NB4 (cell line): ENCODE data around the gene AP1G1.

ENCODE experiments used
- DNase-seq: peaks from one replicate; pipeline ENCODE4 v3.0.0; 2010; ENCODE audit warnings: low read depth
- H3K4me3 ChIP-seq: one replicate; pipeline ENCODE4 v1.5.1; 2011; ENCODE audit warnings: mild to moderate bottlenecking, low read depth, low read length, moderate library complexity
- CTCF ChIP-seq: IDR thresholded peaks from one replicate; pipeline ENCODE4 v1.5.1; 2012; ENCODE audit warnings: low read depth, low read length
- MYC ChIP-seq: IDR thresholded peaks from 2 replicates; pipeline ENCODE4 v1.6.1; 2011; ENCODE audit warnings: low read depth, low read length
- POLR2A ChIP-seq: IDR thresholded peaks from 2 replicates; pipeline ENCODE4 v1.6.1; 2011; ENCODE audit warnings: mild to moderate bottlenecking; ENCODE audit not compliant: insufficient read length; ENCODE audit errors: extremely low read depth
- TF ChIP-seq, protein P1 (sequence below): IDR thresholded peaks from 2 replicates; pipeline ENCODE4 v1.6.1; 2011; ENCODE audit warnings: low read depth, low read length

AP1G1 gene

GRCh38 chr16:71732587-71732986, 76.0 kb downstream of the AP1G1 start:
- H3K4me3 ChIP-seq, result no peak overlapping the region
- TF ChIP-seq, protein P1, sequence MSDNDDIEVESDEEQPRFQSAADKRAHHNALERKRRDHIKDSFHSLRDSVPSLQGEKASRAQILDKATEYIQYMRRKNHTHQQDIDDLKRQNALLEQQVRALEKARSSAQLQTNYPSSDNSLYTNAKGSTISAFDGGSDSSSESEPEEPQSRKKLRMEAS, result no peak
- no peak for TF ChIP-seq MYC
- DNase-seq, result no peak

GRCh38 chr16:71727551-71728324, 80.9 kb downstream of the AP1G1 start:
- TF ChIP-seq, protein P1, result no peak
- TF ChIP-seq CTCF (no peak), POLR2A (no peak), MYC (no peak)
- DNase-seq, result no peak
- H3K4me3 ChIP-seq, result no peak overlapping the region

DNA sequence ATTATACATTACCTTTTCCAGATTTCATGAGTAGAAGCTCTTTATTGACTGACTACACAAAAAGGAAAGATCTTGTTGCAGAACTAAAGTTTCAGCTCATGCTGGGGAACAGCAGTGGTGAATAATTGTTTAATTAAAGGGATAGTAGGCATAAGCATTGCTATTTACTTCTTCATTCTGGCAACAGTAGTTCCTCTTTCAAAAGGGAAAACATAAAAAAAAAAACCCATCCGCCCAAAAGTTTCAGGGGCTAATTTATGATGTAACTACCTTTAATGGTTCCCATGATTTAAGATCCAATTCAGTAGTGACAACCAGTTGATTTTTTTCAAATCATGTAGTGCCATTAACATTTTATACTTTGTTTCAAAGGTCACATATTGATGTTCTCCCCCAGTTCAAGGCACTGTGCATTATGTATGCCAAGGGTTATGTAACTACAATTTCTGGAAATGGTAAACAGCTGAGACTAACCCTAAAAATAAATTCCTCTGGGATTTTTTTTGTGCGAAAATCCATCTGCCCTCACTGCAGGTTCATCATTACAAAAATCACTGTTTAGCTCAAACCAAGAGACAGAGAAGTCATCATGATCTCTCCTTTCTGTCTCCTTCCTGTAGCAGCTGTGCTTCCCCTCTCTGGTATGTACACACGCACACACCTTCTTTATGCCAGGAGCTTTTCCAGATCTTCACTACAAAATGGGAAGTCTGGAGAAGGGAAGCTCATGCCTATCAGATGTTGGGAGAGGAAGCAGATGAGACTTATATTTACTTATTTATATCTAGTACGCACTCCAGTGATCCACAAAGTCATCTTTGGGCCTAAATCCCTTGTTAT, 81.9 kb downstream of the AP1G1 start:
- TF ChIP-seq MYC (no peak), CTCF (no peak), POLR2A (no peak)
- TF ChIP-seq, protein P1, result no peak
- H3K4me3 ChIP-seq, result no peak overlapping the region
- DNase-seq, result peak; percentile 29

GRCh38 chr16:71724320-71724751, 84.3 kb downstream of the AP1G1 start, which contains the start of gene PHLPP2:
Gene PHLPP2 (minus strand): TSS chr16:71724701. CDS start chr16:71714795, 9,906 bp downstream.
- peak within 1 kb of the TSS; percentile 53 for H3K4me3 ChIP-seq
- no peak for DNase-seq
- TF ChIP-seq POLR2A, result no peak
- TF ChIP-seq CTCF, result no peak
- TF ChIP-seq, protein P1, result no peak
- no peak for TF ChIP-seq MYC

DNA sequence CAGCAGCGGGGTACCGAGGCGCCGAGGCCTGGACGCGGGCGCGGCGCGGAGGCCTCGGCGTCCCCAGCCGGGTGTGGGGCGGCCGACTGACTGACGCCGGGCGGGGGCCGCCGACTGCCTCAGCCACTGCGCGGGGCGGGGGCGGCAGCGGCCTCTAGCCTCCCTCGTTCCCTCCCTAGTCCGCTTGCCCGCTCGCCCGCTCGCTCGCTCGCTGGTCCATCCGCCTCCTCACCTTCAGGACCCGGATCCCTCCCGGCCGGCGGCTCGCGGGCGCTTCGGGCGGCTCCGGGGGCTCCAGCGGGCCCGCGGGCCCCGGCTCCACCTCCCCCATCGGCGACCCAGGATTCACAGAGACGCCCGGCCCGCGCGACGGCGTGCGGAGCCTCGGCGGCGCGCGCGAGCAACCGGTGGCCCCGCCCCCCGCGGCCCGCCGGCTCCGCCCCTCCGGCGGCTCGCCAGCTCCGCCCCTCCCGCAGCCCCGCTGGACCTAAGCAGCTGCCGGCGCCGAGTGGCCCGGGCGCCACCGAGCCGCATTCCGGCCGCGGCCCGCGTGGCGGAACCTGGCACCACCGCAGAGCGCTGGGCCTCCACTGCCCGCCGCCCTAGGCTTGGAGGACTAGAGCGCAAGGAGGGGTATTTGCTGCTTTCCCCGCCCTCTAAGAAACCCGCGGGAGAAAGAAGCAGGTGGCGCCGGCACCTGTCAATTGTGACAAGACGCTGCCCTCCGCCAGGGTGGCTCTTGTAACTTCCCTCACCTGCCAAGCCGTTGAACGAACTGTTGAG, 84.9 kb downstream of the AP1G1 start:
- peak; percentile 78 for DNase-seq
- peak overlapping the region; percentile 53 for H3K4me3 ChIP-seq
- no peak for TF ChIP-seq MYC
- TF ChIP-seq, protein P1, result no peak
- no peak for TF ChIP-seq POLR2A
- TF ChIP-seq CTCF, result no peak
